K562 (cell line): Measurements from ENCODE around the gene PEX7. TPM values are rescaled to one million over a fixed set of nuclear protein-coding genes. Genes with fewer than 3 reads are reported as not detected.

Experiments used
- CBFA2T2 ChIP-seq: fragments of 450-650 bp; conservative IDR thresholded peaks from 2 replicates; pipeline ENCODE4 v1.6.1; 2017; ENCODE audit warnings: mild to moderate bottlenecking
- CC2D1A ChIP-seq: fragments of 450-650 bp; IDR thresholded peaks from 2 replicates; pipeline ENCODE4 v1.6.1; 2017; ENCODE audit warnings: mild to moderate bottlenecking
- EP400 ChIP-seq: fragments of 450-650 bp; IDR thresholded peaks from 2 replicates; pipeline ENCODE4 v1.6.1; 2017; ENCODE audit warnings: antibody characterized with exemption, mild to moderate bottlenecking, moderate library complexity
- HDAC2 ChIP-seq: fragments of 450-650 bp; IDR thresholded peaks from 2 replicates; pipeline ENCODE4 v1.6.1; 2016; ENCODE audit warnings: mild to moderate bottlenecking
- SREBF2 ChIP-seq: sonication (generic); formaldehyde crosslinking; IDR thresholded peaks from 2 replicates; pipeline ENCODE4 v1.4.0; 2020; ENCODE audit warnings: mild to moderate bottlenecking, missing genetic modification reagents
- TARDBP ChIP-seq: fragments of 450-650 bp; IDR thresholded peaks from 2 replicates; pipeline ENCODE4 v1.6.1; 2016
- YY1 ChIP-seq, 3 experiments: IDR thresholded peaks; 2 replicates each; pipeline ENCODE4 v1.6.1; 2011; ENCODE audit warnings: low read length in 2 of 3, mild to moderate bottlenecking in 2 of 3, moderate library complexity in 2 of 3, borderline replicate concordance in 1 of 3, control low read depth in 1 of 3, low read depth in 1 of 3; ENCODE audit not compliant: insufficient read depth in 3 of 3, insufficient replicate concordance in 2 of 3, control insufficient read depth in 1 of 3, insufficient read length in 1 of 3; ENCODE audit errors: extremely low read depth in 1 of 3
- polyA plus RNA-seq, 8 experiments: library from polyadenylated mRNA; depleted of rRNA in 4 of 8; stranded (reverse) in 5 of 8; unstranded in 3 of 8; fragments of >200 nt; fragmentation: Nextera tagmentation in 2 of 8; fragmentation: Illumina TruSeq in 1 of 8; extraction: Ambion mirVana in 2 of 8; extraction: Trizol in 1 of 8; gene quantifications; 2 replicates each; pipeline versions ENCODE4 v1.2.1 to v1.2.3, GENCODE V29; 2011 to 2014; ENCODE audit warnings: inconsistent platforms in 1 of 8, missing spikeins in 1 of 8
- total RNA-seq, 7 experiments: library from RNA; depleted of rRNA in 6 of 7; stranded (reverse); fragments of >200 nt in 6 of 7; fragmentation: Illumina TruSeq in 2 of 7; extraction: Trizol in 2 of 7; gene quantifications; 2 replicates each; pipeline versions ENCODE4 v1.2.1 to v1.2.3, GENCODE V29; 2011 to 2021; ENCODE audit warnings: low replicate concordance in 1 of 7
- TF ChIP-seq, protein P1 (sequence below), 2 experiments: fragments of 450-650 bp in 1 of 2; sonication (generic) in 1 of 2; formaldehyde crosslinking in 1 of 2; IDR thresholded peaks; 2 replicates each; pipeline versions ENCODE4 v1.7.1 to v1.9.0; 2016 to 2022; ENCODE audit warnings: inconsistent platforms in 1 of 2, mild to moderate bottlenecking in 1 of 2, missing genetic modification reagents in 1 of 2
- TF ChIP-seq, protein P2 (sequence below), 2 experiments: fragments of 450-650 bp; IDR thresholded peaks; 2 replicates each; pipeline ENCODE4 v1.6.1; 2018; ENCODE audit warnings: mild to moderate bottlenecking in 2 of 2, low read depth in 1 of 2; ENCODE audit not compliant: partially characterized antibody in 2 of 2
- TF ChIP-seq, protein P3 (sequence below): fragments of 450-650 bp; IDR thresholded peaks from 2 replicates; pipeline ENCODE4 v1.6.1; 2014; ENCODE audit warnings: low read depth, mild to moderate bottlenecking, moderate library complexity, borderline replicate concordance

Gene PEX7
- total and polyA plus RNA-seq, 9 of the 15 experiments (the other 6 are each of a cell fraction or from before 2014, with no cell fraction given): 1.6 to 12.9 (median 9.1) TPM

DNA sequence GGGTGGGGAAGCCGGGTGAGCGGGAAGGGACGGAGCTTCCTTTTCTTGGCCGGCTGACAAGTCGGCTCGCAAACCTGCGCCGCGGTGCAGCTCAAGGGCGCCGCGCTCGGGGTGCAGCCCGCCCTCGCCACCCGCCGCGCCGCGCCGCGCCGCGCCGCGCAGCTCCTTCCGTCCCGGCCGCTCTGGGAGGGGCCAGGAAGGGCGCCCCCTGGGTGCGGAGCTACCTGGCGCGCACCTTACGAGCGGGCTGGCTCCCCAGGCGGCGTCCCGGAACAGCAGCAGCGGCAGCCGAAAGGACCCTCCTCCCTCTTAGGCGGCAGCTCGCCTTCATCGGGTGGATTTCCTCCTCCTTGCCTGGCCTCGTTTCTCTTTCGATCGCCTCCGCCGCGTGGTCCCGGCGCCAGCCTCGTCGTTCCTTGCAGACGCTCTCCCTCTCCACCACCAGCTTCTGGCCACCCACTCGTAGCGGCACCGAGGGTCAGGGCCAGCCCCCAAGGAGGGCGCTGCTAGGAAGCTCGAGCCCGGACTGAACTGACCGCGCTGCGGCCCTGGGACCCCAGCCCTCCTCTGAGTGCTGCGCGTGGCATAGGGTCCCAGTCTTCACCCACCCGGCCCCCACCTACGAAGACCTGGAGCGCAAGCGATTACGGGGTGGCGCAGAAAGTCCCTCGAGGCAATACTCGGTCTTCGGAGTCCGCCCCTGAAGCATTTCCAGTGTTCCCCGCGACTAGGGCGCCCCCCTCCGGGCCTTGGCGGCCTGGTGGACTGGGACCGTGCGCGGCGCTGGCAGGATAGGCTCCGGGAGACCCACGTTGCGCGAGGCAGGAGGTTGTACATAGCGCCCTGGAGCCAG lies 29.8 kb upstream of the PEX7 start, which contains the start of gene MAP3K5 (continued):
- TF ChIP-seq, protein P1, sequence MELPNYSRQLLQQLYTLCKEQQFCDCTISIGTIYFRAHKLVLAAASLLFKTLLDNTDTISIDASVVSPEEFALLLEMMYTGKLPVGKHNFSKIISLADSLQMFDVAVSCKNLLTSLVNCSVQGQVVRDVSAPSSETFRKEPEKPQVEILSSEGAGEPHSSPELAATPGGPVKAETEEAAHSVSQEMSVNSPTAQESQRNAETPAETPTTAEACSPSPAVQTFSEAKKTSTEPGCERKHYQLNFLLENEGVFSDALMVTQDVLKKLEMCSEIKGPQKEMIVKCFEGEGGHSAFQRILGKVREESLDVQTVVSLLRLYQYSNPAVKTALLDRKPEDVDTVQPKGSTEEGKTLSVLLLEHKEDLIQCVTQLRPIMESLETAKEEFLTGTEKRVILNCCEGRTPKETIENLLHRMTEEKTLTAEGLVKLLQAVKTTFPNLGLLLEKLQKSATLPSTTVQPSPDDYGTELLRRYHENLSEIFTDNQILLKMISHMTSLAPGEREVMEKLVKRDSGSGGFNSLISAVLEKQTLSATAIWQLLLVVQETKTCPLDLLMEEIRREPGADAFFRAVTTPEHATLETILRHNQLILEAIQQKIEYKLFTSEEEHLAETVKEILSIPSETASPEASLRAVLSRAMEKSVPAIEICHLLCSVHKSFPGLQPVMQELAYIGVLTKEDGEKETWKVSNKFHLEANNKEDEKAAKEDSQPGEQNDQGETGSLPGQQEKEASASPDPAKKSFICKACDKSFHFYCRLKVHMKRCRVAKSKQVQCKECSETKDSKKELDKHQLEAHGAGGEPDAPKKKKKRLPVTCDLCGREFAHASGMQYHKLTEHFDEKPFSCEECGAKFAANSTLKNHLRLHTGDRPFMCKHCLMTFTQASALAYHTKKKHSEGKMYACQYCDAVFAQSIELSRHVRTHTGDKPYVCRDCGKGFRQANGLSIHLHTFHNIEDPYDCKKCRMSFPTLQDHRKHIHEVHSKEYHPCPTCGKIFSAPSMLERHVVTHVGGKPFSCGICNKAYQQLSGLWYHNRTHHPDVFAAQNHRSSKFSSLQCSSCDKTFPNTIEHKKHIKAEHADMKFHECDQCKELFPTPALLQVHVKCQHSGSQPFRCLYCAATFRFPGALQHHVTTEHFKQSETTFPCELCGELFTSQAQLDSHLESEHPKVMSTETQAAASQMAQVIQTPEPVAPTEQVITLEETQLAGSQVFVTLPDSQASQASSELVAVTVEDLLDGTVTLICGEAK (IDR thresholded peaks at IDR 0.05): peak; percentile 47; the same call in 1 of the 2 replicates
- TF ChIP-seq, protein P1 (CRISPR knock-in tag; IDR thresholded peaks at IDR 0.05): peak; percentile 61; the same call in 1 of the 2 replicates
- peak; percentile 81 for TF ChIP-seq HDAC2
- peak; percentile 58; the same call in 1 of the 2 replicates for TF ChIP-seq CC2D1A
- TF ChIP-seq CBFA2T2: no peak
- TF ChIP-seq, protein P2, sequence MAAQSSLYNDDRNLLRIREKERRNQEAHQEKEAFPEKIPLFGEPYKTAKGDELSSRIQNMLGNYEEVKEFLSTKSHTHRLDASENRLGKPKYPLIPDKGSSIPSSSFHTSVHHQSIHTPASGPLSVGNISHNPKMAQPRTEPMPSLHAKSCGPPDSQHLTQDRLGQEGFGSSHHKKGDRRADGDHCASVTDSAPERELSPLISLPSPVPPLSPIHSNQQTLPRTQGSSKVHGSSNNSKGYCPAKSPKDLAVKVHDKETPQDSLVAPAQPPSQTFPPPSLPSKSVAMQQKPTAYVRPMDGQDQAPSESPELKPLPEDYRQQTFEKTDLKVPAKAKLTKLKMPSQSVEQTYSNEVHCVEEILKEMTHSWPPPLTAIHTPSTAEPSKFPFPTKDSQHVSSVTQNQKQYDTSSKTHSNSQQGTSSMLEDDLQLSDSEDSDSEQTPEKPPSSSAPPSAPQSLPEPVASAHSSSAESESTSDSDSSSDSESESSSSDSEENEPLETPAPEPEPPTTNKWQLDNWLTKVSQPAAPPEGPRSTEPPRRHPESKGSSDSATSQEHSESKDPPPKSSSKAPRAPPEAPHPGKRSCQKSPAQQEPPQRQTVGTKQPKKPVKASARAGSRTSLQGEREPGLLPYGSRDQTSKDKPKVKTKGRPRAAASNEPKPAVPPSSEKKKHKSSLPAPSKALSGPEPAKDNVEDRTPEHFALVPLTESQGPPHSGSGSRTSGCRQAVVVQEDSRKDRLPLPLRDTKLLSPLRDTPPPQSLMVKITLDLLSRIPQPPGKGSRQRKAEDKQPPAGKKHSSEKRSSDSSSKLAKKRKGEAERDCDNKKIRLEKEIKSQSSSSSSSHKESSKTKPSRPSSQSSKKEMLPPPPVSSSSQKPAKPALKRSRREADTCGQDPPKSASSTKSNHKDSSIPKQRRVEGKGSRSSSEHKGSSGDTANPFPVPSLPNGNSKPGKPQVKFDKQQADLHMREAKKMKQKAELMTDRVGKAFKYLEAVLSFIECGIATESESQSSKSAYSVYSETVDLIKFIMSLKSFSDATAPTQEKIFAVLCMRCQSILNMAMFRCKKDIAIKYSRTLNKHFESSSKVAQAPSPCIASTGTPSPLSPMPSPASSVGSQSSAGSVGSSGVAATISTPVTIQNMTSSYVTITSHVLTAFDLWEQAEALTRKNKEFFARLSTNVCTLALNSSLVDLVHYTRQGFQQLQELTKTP (IDR thresholded peaks at IDR 0.05; ENCODE audit: low read depth in 1 of 2, partially characterized antibody in 2 of 2): no peak
- TF ChIP-seq YY1 (IDR thresholded peaks at IDR 0.05; ENCODE audit: borderline replicate concordance in 1 of 3, control insufficient read depth in 1 of 3, extremely low read depth in 1 of 3, insufficient read depth in 3 of 3, insufficient read length in 1 of 3, insufficient replicate concordance in 2 of 3, low read depth in 1 of 3, low read length in 2 of 3): peak in 2 of 3 experiments; percentile 68 to 69
- no peak for TF ChIP-seq SREBF2 (CRISPR knock-in tag)
- peak; percentile 46; the same call in 1 of the 2 replicates for TF ChIP-seq TARDBP
- TF ChIP-seq, protein P3, sequence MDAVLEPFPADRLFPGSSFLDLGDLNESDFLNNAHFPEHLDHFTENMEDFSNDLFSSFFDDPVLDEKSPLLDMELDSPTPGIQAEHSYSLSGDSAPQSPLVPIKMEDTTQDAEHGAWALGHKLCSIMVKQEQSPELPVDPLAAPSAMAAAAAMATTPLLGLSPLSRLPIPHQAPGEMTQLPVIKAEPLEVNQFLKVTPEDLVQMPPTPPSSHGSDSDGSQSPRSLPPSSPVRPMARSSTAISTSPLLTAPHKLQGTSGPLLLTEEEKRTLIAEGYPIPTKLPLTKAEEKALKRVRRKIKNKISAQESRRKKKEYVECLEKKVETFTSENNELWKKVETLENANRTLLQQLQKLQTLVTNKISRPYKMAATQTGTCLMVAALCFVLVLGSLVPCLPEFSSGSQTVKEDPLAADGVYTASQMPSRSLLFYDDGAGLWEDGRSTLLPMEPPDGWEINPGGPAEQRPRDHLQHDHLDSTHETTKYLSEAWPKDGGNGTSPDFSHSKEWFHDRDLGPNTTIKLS: peak; percentile 56
- peak; percentile 92 for TF ChIP-seq EP400
